ENCODE results near the gene RDH11. TPM values are rescaled to one million over a fixed set of nuclear protein-coding genes. Genes with fewer than 3 reads are reported as not detected.
A peak's percentile ranks its signal among the peaks of the same experiment; 100 is the strongest.

RDH11 gene
- total and polyA plus RNA-seq, 12 donors, result 9.6 to 22.3 (median 15.6) TPM

GRCh38 chr14:67694791-67695393 is 672 bp downstream of the RDH11 start:
- DNase-seq (peak; percentile 14 to 41), ATAC-seq (peak; percentile 31 to 75 (median 66))
- 2 to 3% methylated on average over 21 of the region's 21 CpGs for WGBS, 2 donors
- Histone ChIP-seq H3K27ac (peak overlapping the region in 9 of 10 donors; percentile 42 to 83 (median 75)), H3K27me3 (no peaks in the 10 kb centered on the region), H3K4me3 (peak overlapping the region; percentile 42 to 93 (median 85)), H3K4me1 (peaks cover 0 to 22% (median 4%) of the 10 kb centered on the region in 9 donors), H3K9me3 (no peaks in the 10 kb centered on the region), H3K36me3 (peaks cover 0 to 32% (median 9%) of the 10 kb centered on the region in 9 donors)
- TF ChIP-seq CTCF (IDR thresholded peaks at IDR 0.05), result no peak
- intact Hi-C loops (cut with DNase I), result loop anchor here in 2 of 10 donors (2.0 to 5.0 kb wide), 3 partner anchors 20 to 113 kb away; partner anchors contain the start of genes ARG2 (in 1 of the 2) and VTI1B (in 1 of the 2)

- Histone ChIP-seq H3K27me3 (no peaks in the 10 kb centered on the region), H3K36me3 (peaks cover 0 to 81% (median 31%) of the 10 kb centered on the region in 9 donors), H3K9me3 (no peaks in the 10 kb centered on the region), H3K27ac (no peak overlapping the region), H3K4me1 (peaks cover 0 to 19% (median 4%) of the 10 kb centered on the region in 9 donors), H3K4me3 (no peak overlapping the region)
- 97 to 100% methylated on average over 4 of the region's 4 CpGs for WGBS, 2 donors
- DNase-seq (no peak), ATAC-seq (no peak)
- intact Hi-C loops (cut with DNase I), result no loop called here
- no peak for TF ChIP-seq CTCF (IDR thresholded peaks at IDR 0.05)
These were observed 5.6 kb downstream of the RDH11 start for GRCh38 chr14:67690011-67690410.

- no peak for TF ChIP-seq CTCF (IDR thresholded peaks at IDR 0.05)
- Histone ChIP-seq H3K27ac (no peak overlapping the region), H3K9me3 (no peaks in the 10 kb centered on the region), H3K4me3 (no peak overlapping the region), H3K36me3 (peaks cover 0 to 94% (median 14%) of the 10 kb centered on the region in 9 donors), H3K4me1 (peaks cover 0 to 19% (median 0%) of the 10 kb centered on the region in 9 donors), H3K27me3 (no peaks in the 10 kb centered on the region)
- no peak for ATAC-seq
- no peak for DNase-seq
- intact Hi-C loops (cut with DNase I), result no loop called here
These were observed 11.7 kb downstream of the RDH11 start for GRCh38 chr14:67683842-67684241.

GRCh38 chr14:67680941-67681340 is 14.6 kb downstream of the RDH11 start:
- Histone ChIP-seq H3K4me1 (peaks cover 0 to 19% (median 0%) of the 10 kb centered on the region in 9 donors), H3K4me3 (no peak overlapping the region), H3K27ac (peak overlapping the region in 1 of 10 donors; percentile 39), H3K36me3 (peaks cover 0 to 83% (median 15%) of the 10 kb centered on the region in 9 donors), H3K27me3 (no peaks in the 10 kb centered on the region), H3K9me3 (no peaks in the 10 kb centered on the region)
- ATAC-seq, result peak in 1 of 8 donors; percentile 22
- WGBS, 2 donors, result 81 to 85% methylated on average over 2 of the region's 2 CpGs
- intact Hi-C loops (cut with DNase I), result no loop called here
- no peak for DNase-seq
- TF ChIP-seq CTCF (IDR thresholded peaks at IDR 0.05), result no peak
